A549 (cell line): ENCODE measurements around the gene CCSAP.

Experiments
- CHD2 ChIP-seq: fragments of 150-350 bp; IDR thresholded peaks from 2 replicates; pipeline ENCODE4 v1.6.1; 2014; ENCODE audit warnings: low read length; ENCODE audit not compliant: partially characterized antibody
- HOXA7 ChIP-seq: fragments of 250-450 bp; sonication (Bioruptor Pico); IDR thresholded peaks from 2 replicates; pipeline ENCODE4 v1.5.0; 2020; ENCODE audit warnings: mild to moderate bottlenecking, moderate library complexity
- JUN ChIP-seq, 2 experiments: fragments of >200 bp; sonication (Bioruptor Twin); formaldehyde crosslinking; IDR thresholded peaks; 2 replicates in 1 of 2; 3 replicates in 1 of 2; pipeline ENCODE4 v1.6.1; 2016 to 2017
- KDM5A ChIP-seq: fragments of 200-600 bp; sonication (generic); IDR thresholded peaks from 2 replicates; pipeline ENCODE4 v1.6.1; 2016; ENCODE audit warnings: antibody characterized with exemption, mild to moderate bottlenecking
- MAZ ChIP-seq: fragments of 150-350 bp; IDR thresholded peaks from 2 replicates; pipeline ENCODE4 v1.6.1; 2014; ENCODE audit warnings: antibody characterized with exemption, low read depth, low read length, borderline replicate concordance
- RCOR1 ChIP-seq: fragments of 150-350 bp; IDR thresholded peaks from 2 replicates; pipeline ENCODE4 v1.6.1; 2014; ENCODE audit warnings: antibody characterized with exemption, low read length, low read depth
- RFX5 ChIP-seq: fragments of 450-650 bp; IDR thresholded peaks from 2 replicates; pipeline ENCODE4 v1.7.1; 2014; ENCODE audit warnings: antibody characterized with exemption, mild to moderate bottlenecking, moderate library complexity
- TF ChIP-seq, protein P1 (sequence below): fragments of >200 bp; sonication (Bioruptor Twin); formaldehyde crosslinking; IDR thresholded peaks from 3 replicates; pipeline ENCODE4 v1.5.1; 2016
- TF ChIP-seq, protein P2 (sequence below): fragments of 200-600 bp; sonication (generic); IDR thresholded peaks from 2 replicates; pipeline ENCODE4 v1.6.1; 2016; ENCODE audit warnings: antibody characterized with exemption, mild to moderate bottlenecking, moderate library complexity

DNA sequence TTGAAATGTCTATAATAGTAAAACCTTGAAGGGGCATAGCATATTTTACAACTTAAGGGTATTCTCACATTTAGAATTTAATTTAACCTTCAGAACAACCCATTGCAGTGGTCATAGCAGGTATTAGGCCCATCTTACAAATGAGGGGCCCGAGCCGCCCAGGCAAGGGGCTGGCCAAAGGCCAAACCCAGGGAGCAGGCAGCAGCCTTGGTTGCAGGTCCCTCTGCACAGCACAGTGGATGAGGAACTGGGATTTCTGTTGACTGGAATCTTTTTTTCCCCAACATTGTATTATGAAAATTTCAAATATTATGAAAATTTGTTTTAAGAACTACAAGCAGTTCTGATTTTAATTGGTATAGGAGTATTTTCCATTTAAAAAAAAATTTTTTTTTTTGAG, 33.2 kb downstream of the CCSAP start:
- TF ChIP-seq, protein P1, sequence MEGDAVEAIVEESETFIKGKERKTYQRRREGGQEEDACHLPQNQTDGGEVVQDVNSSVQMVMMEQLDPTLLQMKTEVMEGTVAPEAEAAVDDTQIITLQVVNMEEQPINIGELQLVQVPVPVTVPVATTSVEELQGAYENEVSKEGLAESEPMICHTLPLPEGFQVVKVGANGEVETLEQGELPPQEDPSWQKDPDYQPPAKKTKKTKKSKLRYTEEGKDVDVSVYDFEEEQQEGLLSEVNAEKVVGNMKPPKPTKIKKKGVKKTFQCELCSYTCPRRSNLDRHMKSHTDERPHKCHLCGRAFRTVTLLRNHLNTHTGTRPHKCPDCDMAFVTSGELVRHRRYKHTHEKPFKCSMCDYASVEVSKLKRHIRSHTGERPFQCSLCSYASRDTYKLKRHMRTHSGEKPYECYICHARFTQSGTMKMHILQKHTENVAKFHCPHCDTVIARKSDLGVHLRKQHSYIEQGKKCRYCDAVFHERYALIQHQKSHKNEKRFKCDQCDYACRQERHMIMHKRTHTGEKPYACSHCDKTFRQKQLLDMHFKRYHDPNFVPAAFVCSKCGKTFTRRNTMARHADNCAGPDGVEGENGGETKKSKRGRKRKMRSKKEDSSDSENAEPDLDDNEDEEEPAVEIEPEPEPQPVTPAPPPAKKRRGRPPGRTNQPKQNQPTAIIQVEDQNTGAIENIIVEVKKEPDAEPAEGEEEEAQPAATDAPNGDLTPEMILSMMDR: no peak
- TF ChIP-seq KDM5A: no peak
- TF ChIP-seq, protein P2, sequence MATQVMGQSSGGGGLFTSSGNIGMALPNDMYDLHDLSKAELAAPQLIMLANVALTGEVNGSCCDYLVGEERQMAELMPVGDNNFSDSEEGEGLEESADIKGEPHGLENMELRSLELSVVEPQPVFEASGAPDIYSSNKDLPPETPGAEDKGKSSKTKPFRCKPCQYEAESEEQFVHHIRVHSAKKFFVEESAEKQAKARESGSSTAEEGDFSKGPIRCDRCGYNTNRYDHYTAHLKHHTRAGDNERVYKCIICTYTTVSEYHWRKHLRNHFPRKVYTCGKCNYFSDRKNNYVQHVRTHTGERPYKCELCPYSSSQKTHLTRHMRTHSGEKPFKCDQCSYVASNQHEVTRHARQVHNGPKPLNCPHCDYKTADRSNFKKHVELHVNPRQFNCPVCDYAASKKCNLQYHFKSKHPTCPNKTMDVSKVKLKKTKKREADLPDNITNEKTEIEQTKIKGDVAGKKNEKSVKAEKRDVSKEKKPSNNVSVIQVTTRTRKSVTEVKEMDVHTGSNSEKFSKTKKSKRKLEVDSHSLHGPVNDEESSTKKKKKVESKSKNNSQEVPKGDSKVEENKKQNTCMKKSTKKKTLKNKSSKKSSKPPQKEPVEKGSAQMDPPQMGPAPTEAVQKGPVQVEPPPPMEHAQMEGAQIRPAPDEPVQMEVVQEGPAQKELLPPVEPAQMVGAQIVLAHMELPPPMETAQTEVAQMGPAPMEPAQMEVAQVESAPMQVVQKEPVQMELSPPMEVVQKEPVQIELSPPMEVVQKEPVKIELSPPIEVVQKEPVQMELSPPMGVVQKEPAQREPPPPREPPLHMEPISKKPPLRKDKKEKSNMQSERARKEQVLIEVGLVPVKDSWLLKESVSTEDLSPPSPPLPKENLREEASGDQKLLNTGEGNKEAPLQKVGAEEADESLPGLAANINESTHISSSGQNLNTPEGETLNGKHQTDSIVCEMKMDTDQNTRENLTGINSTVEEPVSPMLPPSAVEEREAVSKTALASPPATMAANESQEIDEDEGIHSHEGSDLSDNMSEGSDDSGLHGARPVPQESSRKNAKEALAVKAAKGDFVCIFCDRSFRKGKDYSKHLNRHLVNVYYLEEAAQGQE: no peak
- TF ChIP-seq RCOR1: no peak
- TF ChIP-seq CHD2: no peak
- no peak for TF ChIP-seq MAZ
- no peak for TF ChIP-seq RFX5
- TF ChIP-seq HOXA7 (CRISPR knock-in tag): no peak
- TF ChIP-seq JUN (IDR thresholded peaks at IDR 0.05): no peak
